Uterus (tissue), 2 donors: Measurements from ENCODE around the gene AWAT1.

Source experiments
- POLR2A ChIP-seq, 2 donors: fragments of 450-650 bp; IDR thresholded peaks; one replicate each; pipeline ENCODE4 v1.6.1; 2016; ENCODE audit warnings: antibody characterized with exemption in 2 of 2, mild to moderate bottlenecking in 1 of 2, moderate library complexity in 1 of 2
- TF ChIP-seq, protein P1 (sequence below), 4 experiments: fragments of 200-600 bp in 2 of 4; fragments of 450-650 bp in 2 of 4; sonication (generic) in 2 of 4; IDR thresholded peaks; one replicate each; pipeline ENCODE4 v1.5.1; 2016 to 2019; ENCODE audit warnings: antibody characterized with exemption in 4 of 4, mild to moderate bottlenecking in 2 of 4, moderate library complexity in 1 of 4

DNA sequence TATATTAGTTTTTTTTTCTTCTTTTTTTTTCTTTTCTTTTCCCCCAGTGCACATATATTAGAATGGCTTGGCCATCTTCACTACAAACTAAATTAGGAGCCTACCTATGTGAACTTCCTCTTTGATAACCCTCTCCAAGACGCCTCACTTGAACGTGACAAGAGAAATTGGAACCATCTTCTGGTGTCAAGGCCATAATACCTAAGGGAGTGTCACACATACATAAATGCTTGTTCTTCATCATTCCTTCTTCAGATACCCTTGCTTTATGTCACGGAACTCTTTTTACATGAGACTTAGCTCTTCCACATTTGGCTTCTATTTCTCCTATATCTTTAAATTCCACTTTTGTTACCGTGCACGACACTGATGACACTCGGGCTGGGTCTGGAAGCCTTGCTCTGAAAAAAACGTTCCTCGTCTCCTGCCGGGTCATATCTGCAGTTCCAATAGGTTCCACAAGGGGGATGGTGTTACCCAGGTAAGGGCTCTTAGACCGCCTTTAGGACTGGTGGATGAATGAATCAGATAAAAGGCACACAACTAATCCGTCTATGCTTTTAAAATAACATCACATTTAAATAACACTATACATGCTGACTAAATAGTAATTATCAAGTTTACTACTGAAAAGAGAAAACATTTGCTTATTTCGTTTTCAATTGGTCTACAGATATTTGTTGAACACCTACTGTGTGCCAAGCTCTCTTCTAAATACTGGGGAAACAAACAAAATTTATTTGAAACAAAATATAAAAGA, 37.3 kb upstream of the AWAT1 start:
- TF ChIP-seq, protein P1, sequence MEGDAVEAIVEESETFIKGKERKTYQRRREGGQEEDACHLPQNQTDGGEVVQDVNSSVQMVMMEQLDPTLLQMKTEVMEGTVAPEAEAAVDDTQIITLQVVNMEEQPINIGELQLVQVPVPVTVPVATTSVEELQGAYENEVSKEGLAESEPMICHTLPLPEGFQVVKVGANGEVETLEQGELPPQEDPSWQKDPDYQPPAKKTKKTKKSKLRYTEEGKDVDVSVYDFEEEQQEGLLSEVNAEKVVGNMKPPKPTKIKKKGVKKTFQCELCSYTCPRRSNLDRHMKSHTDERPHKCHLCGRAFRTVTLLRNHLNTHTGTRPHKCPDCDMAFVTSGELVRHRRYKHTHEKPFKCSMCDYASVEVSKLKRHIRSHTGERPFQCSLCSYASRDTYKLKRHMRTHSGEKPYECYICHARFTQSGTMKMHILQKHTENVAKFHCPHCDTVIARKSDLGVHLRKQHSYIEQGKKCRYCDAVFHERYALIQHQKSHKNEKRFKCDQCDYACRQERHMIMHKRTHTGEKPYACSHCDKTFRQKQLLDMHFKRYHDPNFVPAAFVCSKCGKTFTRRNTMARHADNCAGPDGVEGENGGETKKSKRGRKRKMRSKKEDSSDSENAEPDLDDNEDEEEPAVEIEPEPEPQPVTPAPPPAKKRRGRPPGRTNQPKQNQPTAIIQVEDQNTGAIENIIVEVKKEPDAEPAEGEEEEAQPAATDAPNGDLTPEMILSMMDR (IDR thresholded peaks at IDR 0.05) = peak in 3 of 4 experiments; percentile 34 to 54 (median 39)
- TF ChIP-seq POLR2A (IDR thresholded peaks at IDR 0.05) = no peak
